IMR-90 (cell line): ENCODE data around the gene FAM118A. TPM values are rescaled to one million over a fixed set of nuclear protein-coding genes. Genes with fewer than 3 reads are reported as not detected.

Source experiments
- ATAC-seq: fragments of 200-7000 bp; cut with Tn5 transposase; 2 replicates; pipeline ENCODE4 v1.9.1; 2020; ENCODE audit warnings: low read depth, mild to moderate bottlenecking, moderate library complexity
- BruUV-seq: library from RNA; stranded (reverse); fragments of 400-500 nt; replicated peaks from 2 replicates; lab custom pipeline; 2021; lab: Mats Ljungman, UMichigan
- CTCF ChIA-PET: fragments of 300-600 bp; formaldehyde crosslinking; extraction: SDS; loops from one replicate; lab custom pipeline; 2021; ENCODE audit warnings: antibody characterized with exemption; lab: Yijun Ruan, JAX
- POLR2A ChIA-PET: fragments of 300-600 bp; sonication (Branson Sonifier 250); formaldehyde crosslinking; loops from one replicate; lab custom pipeline; 2022; ENCODE audit warnings: antibody characterized with exemption; ENCODE audit not compliant: unreplicated experiment; lab: Charles Lee
- DNase-seq: peaks from one replicate; pipeline ENCODE4 v3.0.0; 2013
- H2AFZ ChIP-seq: replicated peaks from 2 replicates; pipeline ENCODE3; 2013; ENCODE audit warnings: low read length, mild to moderate bottlenecking; ENCODE audit not compliant: poor library complexity
- H2AK5ac ChIP-seq: 2 replicates; pipeline ENCODE4 v1.6.1; 2013; ENCODE audit warnings: low read depth, low read length, inconsistent platforms
- H2AK9ac ChIP-seq: replicated peaks from 2 replicates; pipeline ENCODE3; 2013; ENCODE audit warnings: mild to moderate bottlenecking, low read depth, low read length, moderate library complexity; ENCODE audit not compliant: poor library complexity
- H2BK120ac ChIP-seq: 2 replicates; pipeline ENCODE4 v1.6.1; 2013; ENCODE audit warnings: low read depth, low read length, inconsistent platforms
- H2BK15ac ChIP-seq: 3 replicates; pipeline ENCODE4 v1.6.1; 2013; ENCODE audit warnings: low read depth, low read length, inconsistent platforms
- H2BK20ac ChIP-seq: 2 replicates; pipeline ENCODE4 v1.6.1; 2013; ENCODE audit warnings: low read depth, mild to moderate bottlenecking, inconsistent platforms, low read length, moderate library complexity
- H2BK5ac ChIP-seq: 2 replicates; pipeline ENCODE4 v1.6.1; 2013; ENCODE audit warnings: mild to moderate bottlenecking, low read depth, low read length, inconsistent platforms; ENCODE audit not compliant: poor library complexity, severe bottlenecking
- H3K14ac ChIP-seq: replicated peaks from 2 replicates; pipeline ENCODE4 v1.6.1; 2013; ENCODE audit warnings: low read depth, low read length, inconsistent platforms
- H3K18ac ChIP-seq: 2 replicates; pipeline ENCODE4 v1.6.1; 2013; ENCODE audit warnings: low read depth, low read length, control low read depth
- H3K23ac ChIP-seq: 2 replicates; pipeline ENCODE4 v1.6.1; 2013; ENCODE audit warnings: low read depth, low read length, inconsistent platforms
- H3K27ac ChIP-seq: 2 replicates; pipeline ENCODE4 v1.5.1; 2013; ENCODE audit warnings: mild to moderate bottlenecking, control low read depth, low read length; ENCODE audit not compliant: insufficient read depth
- H3K27me3 ChIP-seq: 2 replicates; pipeline ENCODE4 v1.6.1; 2013; ENCODE audit warnings: low read length; ENCODE audit not compliant: control insufficient read depth, insufficient read depth
- H3K36me3 ChIP-seq: 2 replicates; pipeline ENCODE4 v1.6.1; 2013; ENCODE audit warnings: low read length, mixed read lengths; ENCODE audit not compliant: control insufficient read depth, insufficient read depth
- H3K4ac ChIP-seq: 2 replicates; pipeline ENCODE4 v1.6.1; 2013; ENCODE audit warnings: low read depth, low read length, inconsistent platforms
- H3K4me1 ChIP-seq: 2 replicates; pipeline ENCODE4 v1.6.1; 2013; ENCODE audit warnings: low read length, mixed read lengths; ENCODE audit not compliant: control insufficient read depth, insufficient read depth
- H3K4me2 ChIP-seq: 2 replicates; pipeline ENCODE4 v1.6.1; 2013; ENCODE audit warnings: low read depth, mild to moderate bottlenecking, control low read depth, low read length, moderate library complexity
- H3K4me3 ChIP-seq: 2 replicates; pipeline ENCODE4 v1.5.1; 2013; ENCODE audit warnings: low read depth, mild to moderate bottlenecking, control low read depth, low read length, moderate library complexity; ENCODE audit not compliant: insufficient read depth
- H3K56ac ChIP-seq: 2 replicates; pipeline ENCODE4 v1.6.1; 2013; ENCODE audit warnings: low read length, inconsistent platforms; ENCODE audit not compliant: insufficient read depth; ENCODE audit errors: extremely low read depth
- H3K79me1 ChIP-seq, 2 experiments: 2 replicates each; pipeline ENCODE4 v1.6.1; 2013; ENCODE audit warnings: low read length in 2 of 2, inconsistent platforms in 1 of 2, low read depth in 1 of 2
- H3K9ac ChIP-seq: 2 replicates; pipeline ENCODE4 v1.6.1; 2013; ENCODE audit warnings: low read depth, low read length, control low read depth
- H3K9me1 ChIP-seq: 2 replicates; pipeline ENCODE4 v1.6.1; 2013; ENCODE audit warnings: low read length, inconsistent platforms; ENCODE audit not compliant: insufficient read depth
- H3K9me3 ChIP-seq: 2 replicates; pipeline ENCODE4 v1.6.1; 2013; ENCODE audit warnings: low read length; ENCODE audit not compliant: control insufficient read depth, insufficient read depth
- H4K20me1 ChIP-seq: 2 replicates; pipeline ENCODE4 v1.6.1; 2013; ENCODE audit warnings: low read length, inconsistent platforms; ENCODE audit not compliant: insufficient read depth
- H4K5ac ChIP-seq: 2 replicates; pipeline ENCODE4 v1.6.1; 2013; ENCODE audit warnings: mild to moderate bottlenecking, low read depth, low read length, control low read depth
- H4K8ac ChIP-seq, 2 experiments: 2 replicates each; pipeline ENCODE4 v1.6.1; 2013; ENCODE audit warnings: low read depth in 2 of 2, low read length in 2 of 2, control low read depth in 1 of 2, inconsistent platforms in 1 of 2
- H4K91ac ChIP-seq: 2 replicates; pipeline ENCODE4 v1.6.1; 2013; ENCODE audit warnings: low read depth, low read length, inconsistent platforms; ENCODE audit not compliant: insufficient read depth
- CEBPB ChIP-seq: IDR thresholded peaks from 2 replicates; pipeline ENCODE4 v1.6.1; 2012; ENCODE audit warnings: low read depth, low read length, improper control_type of control experiment
- MAZ ChIP-seq: IDR thresholded peaks from 2 replicates; pipeline ENCODE4 v1.6.1; 2012; ENCODE audit warnings: low read depth, mild to moderate bottlenecking, low read length, improper control_type of control experiment, moderate library complexity, borderline replicate concordance
- POLR2A ChIP-seq: IDR thresholded peaks from 2 replicates; pipeline ENCODE4 v1.6.1; 2012; ENCODE audit warnings: mild to moderate bottlenecking, low read depth, low read length
- RFX5 ChIP-seq: IDR thresholded peaks from 2 replicates; pipeline ENCODE4 v1.8.0; 2012; ENCODE audit warnings: low read depth, mild to moderate bottlenecking, low read length, moderate library complexity
- WGBS, 2 experiments: methylation state at CpG; one replicate each; pipeline versions ENCODE4 v1.1.5 to v1.1.7; 2013; ENCODE audit warnings: missing lambda C conversion rate in 2 of 2; ENCODE audit not compliant: insufficient read length in 1 of 2; ENCODE audit errors: extremely low coverage in 2 of 2; 5-methylcytosine and 5-hydroxymethylcytosine counted together
- dilution Hi-C: fragments of 300-500 bp; cut with HindIII; formaldehyde crosslinking; loops from one replicate; pipeline ENCODE4 v1.14.3; 2018; ENCODE audit warnings: low sequenced_read_pairs; ENCODE audit not compliant: unreplicated experiment
- in situ Hi-C: fragments of 300-500 bp; cut with MboI; formaldehyde crosslinking; loops from 3 replicates; pipeline ENCODE4 v1.14.3; 2019; ENCODE audit warnings: low sequenced_read_pairs, inconsistent platforms, mixed read lengths
- intact Hi-C: fragments of 100-400 bp; cut with micrococcal nuclease; formaldehyde crosslinking; loops from 2 replicates; pipeline ENCODE4 v1.10.0; 2022
- polyA plus RNA-seq, 3 experiments: library from polyadenylated mRNA; depleted of rRNA; stranded (reverse); fragments of >200 nt; gene quantifications; 2 replicates each; pipeline ENCODE4 v1.2.3, GENCODE V29; 2012; ENCODE audit warnings: low replicate concordance in 1 of 3
- total RNA-seq: library from RNA; depleted of rRNA; stranded (reverse); fragments of >200 nt; gene quantifications from 2 replicates; pipeline ENCODE4 v1.2.3, GENCODE V29; 2012
- TF ChIP-seq, protein P1 (sequence below): fragments of 150-350 bp; IDR thresholded peaks from 2 replicates; pipeline ENCODE4 v1.6.1; 2017; ENCODE audit warnings: mild to moderate bottlenecking, antibody characterized with exemption, low read length, low read depth

FAM118A gene
- total and polyA plus RNA-seq, 2 of the 4 experiments (the other 2 are of a cell fraction), result 20.6 to 95.6 TPM

- Histone ChIP-seq H2BK20ac (no peak overlapping the region), H3K23ac (no peak overlapping the region), H2BK120ac (no peak overlapping the region), H4K91ac (no peak overlapping the region), H3K9me1 (no peaks in the 10 kb centered on the region), H3K9ac (no peak overlapping the region), H2AK9ac (peak overlapping the region; percentile 21), H2BK15ac (no peak overlapping the region), H3K27me3 (no peaks in the 10 kb centered on the region), H3K36me3 (no peaks in the 10 kb centered on the region), H3K18ac (no peak overlapping the region), H4K5ac (no peak overlapping the region), H3K27ac (no peak overlapping the region), H4K8ac (no peak overlapping the region), H3K14ac (no peak overlapping the region), H2AK5ac (peak overlapping the region; percentile 15; the same call in 1 of the 2 replicates), H3K79me1 (no peaks in the 10 kb centered on the region), H2AFZ (peak overlapping the region; percentile 39), H4K20me1 (no peaks in the 10 kb centered on the region), H3K4me2 (no peak overlapping the region), H3K9me3 (no peaks in the 10 kb centered on the region), H3K4ac (0 out of 2 replicates have a peak overlapping the region, but pooled peaks have one; percentile 0), H3K4me3 (no peak overlapping the region), H3K4me1 (0 out of 2 replicates have a peak, but pooled peaks cover 2% of the 10 kb centered on the region), H2BK5ac (no peak overlapping the region), H3K56ac (no peak overlapping the region)
- dilution Hi-C loops, result no loop called here
- 77% methylated on average over 7 of the region's 15 CpGs; no CpG with 5 or more reads in 1 of the 2 experiments for WGBS, 2 experiments
- POLR2A ChIA-PET, result no interaction called here
- TF ChIP-seq, protein P1, sequence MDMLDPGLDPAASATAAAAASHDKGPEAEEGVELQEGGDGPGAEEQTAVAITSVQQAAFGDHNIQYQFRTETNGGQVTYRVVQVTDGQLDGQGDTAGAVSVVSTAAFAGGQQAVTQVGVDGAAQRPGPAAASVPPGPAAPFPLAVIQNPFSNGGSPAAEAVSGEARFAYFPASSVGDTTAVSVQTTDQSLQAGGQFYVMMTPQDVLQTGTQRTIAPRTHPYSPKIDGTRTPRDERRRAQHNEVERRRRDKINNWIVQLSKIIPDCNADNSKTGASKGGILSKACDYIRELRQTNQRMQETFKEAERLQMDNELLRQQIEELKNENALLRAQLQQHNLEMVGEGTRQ, result no peak
- no peak for TF ChIP-seq CEBPB
- no peak for TF ChIP-seq POLR2A
- no peak for TF ChIP-seq RFX5
- no peak for TF ChIP-seq MAZ
- CTCF ChIA-PET, result no interaction called here
- DNase-seq (peak; percentile 11), ATAC-seq (no peak)
- BruUV-seq, result no TSS peak
- intact Hi-C loops, result no loop called here
- in situ Hi-C loops, result no loop called here
These were observed 10.7 kb upstream of the FAM118A start for GRCh38 chr22:45298934-45299505.
